HG03558 (cell line): ENCODE results near the gene LRRC58.
"Not testable (repeated sequence)": the region's sequence is repeated elsewhere in the genome, so short reads cannot be mapped to it uniquely, and the experiment has no call there.

Experiments used
- ATAC-seq: cut with Tn5 transposase; IDR thresholded peaks from one replicate; pipeline ENCODE4 v1.9.1; 2021; ENCODE audit warnings: moderate number of reproducible peaks; ENCODE audit not compliant: unreplicated experiment; ENCODE audit errors: extremely low read depth

LRRC58 gene

DNA sequence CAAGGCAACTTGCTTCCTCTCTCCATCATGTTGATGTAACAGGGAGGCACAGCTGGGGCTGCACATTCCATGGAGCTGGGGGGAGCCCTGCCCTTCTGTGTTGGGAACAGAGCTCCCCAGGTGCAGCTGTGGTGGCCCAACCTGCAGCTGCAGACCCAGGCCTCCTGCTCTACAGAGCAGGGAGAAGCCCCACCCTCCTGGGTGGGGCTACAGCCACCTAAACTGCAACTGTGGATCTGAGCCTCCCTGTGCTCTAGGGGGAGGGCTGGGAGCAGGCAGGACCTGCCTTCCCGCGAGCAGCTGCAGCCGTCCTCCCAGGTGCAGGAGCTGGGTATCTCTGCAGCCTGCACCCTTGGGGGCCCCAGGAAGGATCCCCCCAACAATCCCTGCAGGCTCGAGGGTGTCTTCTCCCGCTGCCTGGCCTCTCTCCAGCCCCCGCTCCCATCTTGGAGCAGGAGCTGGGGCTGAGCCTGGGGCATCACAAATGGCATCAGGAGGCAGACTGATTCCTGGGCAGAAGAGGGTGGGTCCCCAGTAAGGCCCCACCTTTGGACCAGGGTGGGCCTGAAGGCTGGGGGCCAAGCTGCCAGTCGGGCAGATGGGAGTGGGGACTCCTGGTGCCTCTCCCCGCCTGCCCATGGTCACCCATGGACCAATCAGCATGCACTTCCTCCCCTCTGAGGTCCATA lies 7.4 kb downstream of the LRRC58 start:
- ATAC-seq = no peak

DNA sequence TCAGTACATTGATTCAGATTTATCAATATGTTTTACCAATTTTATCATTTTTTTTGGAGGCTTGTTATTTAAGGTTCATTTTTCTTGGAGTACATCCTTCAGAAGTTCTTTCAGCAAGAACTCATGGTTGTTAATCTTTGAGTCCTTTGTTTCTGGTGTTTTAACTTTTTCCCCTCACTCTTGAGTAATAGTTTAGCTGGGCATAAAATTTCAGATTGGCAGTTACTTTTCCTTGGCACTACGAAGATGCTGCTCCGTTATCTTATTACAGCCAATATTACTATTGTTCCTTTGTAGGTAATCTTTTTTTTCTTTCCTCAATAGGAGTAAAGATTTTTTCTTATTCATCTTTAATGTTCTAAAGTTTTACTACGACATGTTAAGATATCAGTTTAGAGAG lies 9.8 kb downstream of the LRRC58 start:
- ATAC-seq = no peak

DNA sequence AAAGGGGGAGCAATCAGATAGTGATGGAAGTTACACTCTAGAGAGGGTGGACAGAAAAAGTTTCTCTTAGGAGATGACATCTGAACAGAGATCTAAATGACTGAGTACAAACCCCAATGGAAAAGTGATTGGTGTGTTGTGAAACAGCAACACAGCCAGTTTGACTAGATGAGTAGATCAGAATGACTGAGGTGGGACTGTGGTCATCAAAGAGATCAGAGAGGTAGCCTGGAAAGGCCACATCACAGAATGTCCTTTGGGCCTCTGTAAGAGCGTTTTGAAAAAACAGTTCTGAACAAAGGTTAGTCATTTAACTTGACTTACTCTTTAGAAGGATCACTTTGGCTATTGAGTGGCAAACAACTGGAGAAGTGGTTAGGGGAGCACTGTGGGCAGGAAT lies 10.6 kb downstream of the LRRC58 start:
- ATAC-seq = no peak

DNA sequence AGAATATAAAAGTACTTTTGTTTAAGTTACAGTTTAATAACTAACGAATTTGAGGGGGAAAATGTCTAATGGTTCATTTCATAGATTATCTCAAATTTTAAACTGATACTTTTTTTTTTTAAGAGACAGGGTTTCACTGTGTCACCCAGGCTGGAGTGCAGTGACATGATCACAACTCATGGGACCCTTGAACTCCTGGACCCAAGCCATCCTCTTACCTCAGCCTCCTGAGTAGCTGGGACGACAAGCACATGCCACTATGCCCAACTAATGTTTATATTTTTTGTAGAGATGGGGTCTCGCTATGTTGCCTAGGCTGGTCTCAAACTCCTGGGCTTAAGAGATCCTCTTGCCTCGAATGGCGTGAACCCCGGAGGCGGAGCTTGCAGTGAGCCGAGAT lies 16.5 kb downstream of the LRRC58 start:
- ATAC-seq = no peak

DNA sequence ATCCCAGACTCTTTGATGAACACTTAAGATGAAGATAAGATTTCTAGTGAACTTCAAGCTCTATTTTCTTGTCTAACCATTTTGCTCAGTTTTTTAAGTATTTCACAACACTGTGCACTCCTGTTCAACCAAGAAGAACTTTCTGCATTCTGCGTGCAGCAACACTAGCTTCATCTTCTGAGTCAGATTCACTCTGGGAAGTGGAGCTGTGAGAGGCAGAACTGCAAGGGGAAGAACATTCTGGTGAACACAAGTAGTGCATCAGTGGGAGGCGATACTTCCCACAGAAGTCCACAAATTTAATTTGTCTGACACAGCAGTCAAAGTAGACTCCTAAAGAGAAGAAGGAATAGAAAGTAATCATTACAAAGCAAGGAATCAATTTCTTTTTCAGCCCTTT lies 18.1 kb downstream of the LRRC58 start:
- no peak for ATAC-seq

DNA sequence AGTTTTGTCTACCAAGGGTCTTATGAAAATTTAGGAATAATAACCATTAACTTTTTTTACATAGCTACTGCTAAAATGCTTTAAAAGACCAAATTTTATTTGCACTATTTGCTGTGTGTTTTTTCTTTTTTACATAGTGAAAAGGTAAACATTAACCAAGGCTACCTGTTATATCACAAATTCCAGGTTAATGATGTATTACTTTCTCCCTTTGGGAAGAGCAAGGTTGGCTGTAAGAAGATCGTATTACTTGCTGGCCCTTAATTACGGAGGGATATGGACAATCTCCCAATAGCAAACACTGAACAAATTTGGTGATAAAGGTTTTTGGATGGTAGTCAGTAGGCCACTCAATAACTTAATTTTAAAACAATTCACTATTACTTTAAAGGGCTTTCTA lies 22.4 kb downstream of the LRRC58 start:
- ATAC-seq = no peak

DNA sequence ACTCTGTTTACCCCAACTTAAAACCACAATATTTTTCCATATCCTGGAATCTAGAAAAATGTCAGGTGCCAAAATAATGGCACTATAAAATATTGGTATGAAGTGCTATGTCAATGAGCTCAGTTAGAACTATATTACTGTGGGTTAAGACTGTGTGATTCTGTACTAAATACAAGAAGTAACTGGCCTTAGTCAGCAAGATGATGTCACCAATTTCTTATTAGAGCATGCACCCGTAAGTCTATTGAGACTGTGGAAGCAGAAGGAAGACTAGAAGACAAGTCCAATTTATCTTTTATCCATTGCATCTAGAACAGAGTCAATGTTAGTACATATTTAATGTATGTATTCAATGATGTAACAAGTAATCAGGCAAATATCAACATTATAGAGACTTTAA lies 25.0 kb downstream of the LRRC58 start:
- ATAC-seq = no peak

DNA sequence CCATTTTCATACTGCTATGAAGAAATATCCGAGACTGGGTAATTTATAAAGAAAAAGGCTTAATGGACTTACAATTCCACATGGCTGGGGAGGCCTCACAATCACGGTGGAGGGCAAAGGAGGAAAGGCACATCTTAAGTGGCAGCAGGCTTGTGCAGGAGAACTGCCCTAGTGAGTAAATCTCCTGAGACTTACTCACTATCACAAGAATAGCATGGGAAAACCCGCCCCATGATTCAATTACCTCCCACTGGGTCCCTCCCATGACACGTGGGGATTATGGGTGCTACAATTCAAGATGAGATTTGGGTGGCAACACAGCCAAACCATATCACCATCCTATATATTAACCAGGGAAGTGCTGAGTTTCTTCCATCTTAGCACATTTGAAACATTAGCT lies 25.4 kb downstream of the LRRC58 start:
- ATAC-seq = not testable (repeated sequence)

DNA sequence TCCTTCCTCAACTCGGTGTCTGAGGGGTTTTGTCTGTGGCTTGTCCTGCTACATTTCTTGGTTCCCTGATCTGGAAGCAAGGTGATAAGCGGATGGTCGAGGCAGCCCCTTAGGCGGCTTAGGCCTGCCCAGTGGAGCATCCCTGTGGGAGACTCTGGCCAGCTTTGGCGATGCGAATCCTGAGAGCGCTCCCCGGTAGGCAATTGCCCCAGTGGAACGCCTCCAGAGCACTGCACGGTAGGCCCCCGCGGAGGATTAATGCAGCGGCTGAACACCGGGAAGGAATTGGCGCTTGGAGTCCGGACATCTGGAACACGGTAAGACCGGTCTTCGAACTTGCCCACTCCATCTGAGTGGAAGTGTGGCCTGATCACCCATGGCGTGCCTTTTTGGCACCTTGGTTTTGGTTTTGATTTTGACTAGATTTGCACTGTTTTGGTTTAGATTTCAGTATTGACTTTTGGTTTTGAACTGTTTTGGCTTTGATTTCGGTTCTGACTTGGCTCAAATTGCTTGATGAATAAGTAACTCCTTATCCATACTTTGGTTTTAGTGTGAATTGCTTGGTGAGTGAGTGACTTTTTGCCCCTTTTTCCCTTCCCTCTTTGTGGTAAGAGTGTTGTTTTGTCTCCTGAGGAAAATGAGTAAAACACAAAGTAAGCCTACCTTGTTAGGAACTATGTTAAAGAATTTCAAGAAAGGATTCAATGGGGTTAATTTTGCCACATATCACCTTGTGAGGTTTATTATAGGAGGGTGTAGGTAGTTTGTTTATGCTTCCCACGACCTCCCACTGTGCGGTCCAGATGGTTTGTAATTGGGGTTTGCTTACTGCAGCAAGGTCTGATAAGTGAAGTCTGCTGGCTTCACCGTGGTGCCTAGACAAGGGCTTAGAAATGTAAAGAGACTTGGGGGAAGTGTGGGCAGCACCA lies 37.0 kb downstream of the LRRC58 start:
- ATAC-seq = no peak

DNA sequence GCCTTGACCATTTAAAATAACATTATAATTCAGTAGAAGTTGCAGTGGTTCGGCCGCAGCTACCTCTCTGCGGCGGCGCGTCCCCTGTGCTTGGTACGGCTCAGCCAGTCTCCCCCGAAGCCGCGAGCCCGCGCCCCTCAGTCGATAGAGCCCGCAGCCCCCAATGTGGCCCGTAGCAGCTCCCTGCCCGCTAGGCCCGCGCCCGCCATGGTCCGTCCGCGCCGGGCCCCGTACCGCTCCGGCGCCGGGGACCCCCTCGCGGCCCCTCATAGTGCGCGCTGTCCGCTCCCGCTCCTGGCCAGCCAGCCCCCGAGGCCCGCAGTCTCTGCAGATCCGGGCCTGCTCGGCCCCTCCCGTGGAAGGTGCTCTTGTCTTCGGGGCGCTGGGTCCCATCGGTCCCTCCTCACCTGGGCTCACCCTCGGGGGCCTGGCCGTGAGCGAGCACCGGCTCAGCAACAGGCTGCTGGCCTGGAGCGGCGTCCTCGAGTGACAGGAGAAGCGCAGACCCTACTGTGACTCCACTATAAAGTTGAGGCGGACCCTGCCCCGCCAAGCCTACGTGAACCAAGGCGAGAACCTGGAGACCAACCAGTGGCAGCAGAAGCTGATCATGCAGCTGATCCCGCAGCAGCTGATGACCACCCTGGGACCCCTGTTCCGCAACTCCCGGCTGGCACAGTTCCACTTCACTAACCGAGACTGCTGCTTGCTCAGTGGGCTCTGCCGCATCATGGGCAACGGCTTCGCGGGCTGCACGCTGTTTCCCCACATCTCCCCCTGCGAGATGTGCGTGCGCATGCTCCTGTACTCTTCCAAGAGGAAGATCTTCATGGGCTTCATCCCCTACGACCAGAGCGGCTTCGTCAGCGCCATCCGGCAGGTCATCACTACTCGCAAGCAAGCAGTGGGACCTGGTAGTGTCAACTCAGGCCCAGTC lies 42.4 kb downstream of the LRRC58 start:
- ATAC-seq = no peak

DNA sequence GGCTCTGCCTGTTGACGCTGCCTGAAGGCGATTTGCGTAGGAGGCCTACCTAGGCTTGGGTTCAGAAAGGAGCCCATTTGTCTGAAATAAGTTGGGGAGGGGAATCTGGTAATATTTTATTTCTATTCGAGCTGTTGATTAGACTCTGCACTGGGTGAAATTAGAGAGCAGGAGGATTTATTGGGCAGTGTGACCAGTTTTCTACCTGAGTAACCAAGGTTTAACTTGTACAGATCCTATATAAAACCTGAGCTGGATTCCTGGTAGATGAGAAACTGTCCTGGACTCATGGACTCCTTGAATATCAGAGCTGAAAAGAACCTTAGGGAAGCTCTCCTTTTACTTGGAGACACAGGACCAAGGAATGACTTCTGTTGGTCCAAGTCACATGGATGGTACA lies 44.5 kb downstream of the LRRC58 start:
- ATAC-seq = no peak

DNA sequence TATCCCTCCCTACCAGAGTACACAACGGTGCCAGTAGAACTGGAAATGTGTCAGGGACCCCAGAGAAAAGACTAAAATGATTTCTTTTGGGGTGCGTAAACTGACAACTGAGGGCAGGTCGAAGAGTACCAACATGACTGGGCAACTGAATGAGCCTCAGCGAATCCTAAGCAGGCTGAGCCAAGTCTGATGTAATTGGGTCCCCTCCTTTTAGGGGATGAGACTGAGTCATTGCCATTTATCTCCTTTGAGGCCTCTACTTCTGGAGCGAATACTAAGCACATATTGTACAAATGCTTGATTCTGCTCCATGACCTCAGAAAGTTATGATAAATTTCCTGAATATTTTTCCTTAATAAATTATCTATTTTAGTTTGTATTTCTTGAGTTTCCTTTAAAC lies 46.8 kb downstream of the LRRC58 start:
- no peak for ATAC-seq

DNA sequence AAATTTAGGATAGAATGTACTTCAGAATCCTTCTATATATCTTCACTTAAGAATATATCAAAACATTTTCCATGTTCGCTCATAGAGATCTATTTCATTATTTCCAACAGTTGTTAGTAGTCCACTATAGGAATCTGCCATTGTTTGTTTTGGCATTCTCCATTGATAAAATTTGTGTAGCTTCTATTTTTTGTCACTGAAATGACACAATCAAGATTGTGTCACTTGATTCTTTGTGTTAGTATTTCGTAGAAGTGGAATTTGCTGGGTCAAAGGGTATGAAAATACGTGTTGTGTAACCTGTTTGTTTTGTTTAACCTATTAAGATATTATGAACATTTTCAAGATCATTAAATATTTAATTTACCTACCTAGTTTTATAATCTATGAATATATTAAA lies 48.2 kb downstream of the LRRC58 start:
- no peak for ATAC-seq

DNA sequence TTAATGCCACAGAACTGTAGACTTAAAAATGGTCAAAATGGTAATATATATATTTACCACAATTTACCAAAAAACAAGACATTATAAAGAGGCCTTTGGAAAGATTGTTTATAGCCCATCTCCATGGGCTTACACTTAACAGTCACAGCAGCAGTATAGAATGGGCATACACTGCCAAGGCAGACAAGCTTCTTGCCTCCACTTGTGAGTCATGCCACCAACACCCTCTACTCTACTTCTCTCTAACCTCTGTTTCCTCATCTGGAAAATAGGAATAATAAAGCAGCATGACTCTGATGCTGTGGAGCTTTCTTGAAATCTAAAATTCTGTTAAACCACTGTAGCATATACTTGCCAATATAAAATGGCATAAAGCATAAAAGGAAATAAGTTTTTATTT lies 49.8 kb downstream of the LRRC58 start:
- no peak for ATAC-seq

DNA sequence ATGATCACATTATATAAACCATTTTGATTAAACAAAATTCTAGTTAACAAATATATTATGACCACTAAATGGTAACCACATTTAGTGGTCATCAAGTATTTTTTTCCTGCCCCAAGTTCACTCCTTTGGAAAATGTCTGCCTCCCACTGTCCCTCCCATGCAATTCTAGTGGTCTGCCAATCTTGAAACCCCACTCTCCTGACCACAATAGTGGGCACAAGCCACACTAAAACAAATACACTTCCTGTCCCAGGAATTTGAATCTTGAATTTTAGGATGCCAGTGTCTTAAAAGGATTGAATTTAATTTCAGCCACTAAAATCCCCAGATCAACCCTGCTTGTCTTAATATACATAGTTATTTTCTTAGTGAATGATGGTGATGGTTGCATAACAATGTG lies 50.2 kb downstream of the LRRC58 start:
- no peak for ATAC-seq

DNA sequence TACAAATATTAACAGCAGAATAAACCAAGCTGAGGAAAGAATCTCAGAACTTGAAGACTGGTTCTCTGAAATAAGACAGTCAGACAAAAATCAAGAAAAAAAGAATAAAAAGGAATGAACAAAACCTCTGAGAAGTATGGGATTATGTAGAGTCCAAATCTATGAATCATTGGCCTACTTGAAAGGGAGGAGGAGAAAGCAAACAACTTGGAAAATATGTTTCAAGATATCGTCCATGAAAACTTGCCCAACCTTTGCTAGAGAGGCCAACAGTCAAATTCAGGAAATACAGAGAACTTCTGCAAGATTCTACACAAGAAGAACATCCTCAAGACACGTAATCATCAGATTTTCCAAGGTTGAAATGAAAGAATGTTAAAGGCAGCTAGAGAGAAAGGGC lies 57.6 kb downstream of the LRRC58 start:
- not testable (repeated sequence) for ATAC-seq

DNA sequence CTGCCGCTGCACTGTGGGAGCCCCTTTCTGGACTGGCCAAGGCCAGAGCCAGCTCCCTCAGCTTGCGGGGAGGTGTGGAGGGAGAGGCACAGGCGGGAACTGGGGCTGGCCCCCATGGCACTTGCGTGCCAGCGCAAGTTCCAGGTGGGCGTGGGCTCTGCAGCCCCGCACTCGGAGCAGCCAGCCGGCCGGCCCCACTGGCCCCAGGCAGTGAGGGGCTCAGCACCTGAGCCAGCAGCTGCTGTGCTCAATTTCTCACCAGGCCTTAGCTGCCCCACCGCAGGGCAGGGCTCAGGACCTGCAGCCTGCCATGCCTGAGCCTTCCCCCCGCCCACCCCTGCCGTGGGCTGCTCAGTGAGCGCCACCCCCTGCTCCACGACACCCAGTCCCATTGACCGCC lies 59.5 kb downstream of the LRRC58 start:
- no peak for ATAC-seq

DNA sequence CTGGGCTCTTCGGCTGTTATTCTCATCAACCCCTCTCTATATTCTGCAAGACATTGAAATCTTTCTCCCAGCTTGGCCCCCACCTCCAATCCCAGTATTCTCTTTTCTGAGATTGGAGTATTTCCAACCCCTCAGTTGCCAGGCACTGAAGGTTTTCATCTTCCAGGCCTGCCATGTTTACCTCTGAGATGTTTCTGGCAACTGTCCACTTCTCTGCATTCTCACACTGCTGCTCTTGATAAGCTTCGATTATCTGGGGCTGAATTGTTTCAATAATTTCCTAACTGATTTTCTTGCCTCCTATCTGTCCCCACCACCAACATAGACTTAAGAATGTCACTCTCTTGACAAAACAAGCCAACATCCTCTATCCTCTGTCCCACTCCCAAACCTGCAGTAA lies 62.7 kb downstream of the LRRC58 start:
- no peak for ATAC-seq

DNA sequence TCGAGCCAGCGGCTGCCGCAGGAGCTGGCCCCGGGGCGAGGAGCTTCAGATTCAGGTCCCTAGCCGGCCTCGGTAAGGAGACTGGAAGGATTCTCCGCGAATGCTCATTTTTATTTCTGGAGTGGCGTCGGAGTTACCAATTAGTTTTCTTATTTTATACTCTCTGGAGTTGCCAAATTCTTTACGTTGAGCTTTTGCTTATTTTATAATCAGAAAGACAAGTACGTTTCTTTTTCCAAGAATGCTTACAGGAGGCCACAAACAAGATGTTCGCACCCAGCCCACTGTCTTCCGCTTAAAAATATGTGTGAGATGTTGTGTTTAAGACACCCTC lies 63.7 kb downstream of the LRRC58 start:
- no peak for ATAC-seq

DNA sequence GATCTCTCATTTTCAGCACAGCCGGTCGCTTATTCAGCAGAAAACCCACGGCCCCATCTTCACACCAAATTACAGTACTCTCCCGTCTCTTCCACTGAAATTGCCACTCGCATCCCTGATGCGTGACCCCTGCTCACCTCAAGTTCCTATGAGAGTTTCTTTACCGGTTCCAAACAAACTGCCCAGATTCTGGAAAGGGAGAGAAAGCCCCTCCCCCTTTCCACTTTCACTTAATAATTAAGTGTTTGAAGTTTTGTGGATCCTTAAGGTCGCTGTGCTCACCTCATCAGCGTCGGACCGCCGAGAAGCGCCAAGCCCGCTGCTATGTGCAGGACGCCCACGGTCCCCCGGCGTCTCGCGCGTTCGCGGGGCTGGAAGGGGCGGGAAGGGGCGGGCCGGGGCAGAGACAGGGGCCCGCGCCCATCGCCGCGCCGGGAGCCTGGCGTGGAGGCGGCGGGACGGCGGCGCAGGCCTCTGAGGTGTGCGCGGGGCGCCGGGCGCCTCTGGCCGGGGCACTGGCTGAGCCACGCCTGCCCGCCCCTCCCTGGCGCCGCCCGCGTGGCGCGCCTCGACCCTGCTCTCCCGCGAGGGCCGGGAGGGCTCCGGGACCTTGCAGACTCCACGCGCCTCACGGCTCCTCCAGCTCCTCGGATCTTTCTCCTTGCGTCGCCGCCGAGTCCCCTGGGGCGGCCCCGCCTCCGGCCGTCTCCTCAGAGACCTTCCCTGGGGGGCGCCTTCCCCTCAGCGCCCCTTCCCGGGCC lies 64.2 kb downstream of the LRRC58 start, which contains the start of gene GPR156:
Gene GPR156, minus strand, starts transcription at position 476 of the 761 bp plus-strand sequence. CDS start 41,124 bp downstream, outside the sequence.
- no peak for ATAC-seq
